Measurements from ENCODE around the gene TTC33.
A peak's percentile ranks its signal among the peaks of the same experiment; 100 is the strongest.

TTC33 gene

DNA sequence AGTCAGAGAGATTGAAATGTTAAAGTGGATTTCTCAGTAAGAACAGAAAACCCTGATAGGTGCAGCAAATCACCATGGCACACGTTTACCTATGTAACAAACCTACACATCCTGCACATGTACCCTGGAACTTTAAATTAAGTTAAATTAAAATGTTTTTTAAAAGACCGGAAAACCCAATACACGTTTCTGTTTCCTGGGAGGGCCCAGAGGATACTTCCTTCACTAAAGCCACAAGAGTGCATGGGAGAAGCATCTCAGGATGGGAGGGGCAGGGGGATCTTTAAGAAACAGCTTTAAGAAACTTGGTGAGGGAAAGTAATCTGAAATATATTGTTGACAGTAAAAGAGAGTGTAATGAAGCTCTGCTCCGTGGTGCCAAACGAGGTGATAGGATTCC is 240.8 kb downstream of the TTC33 start:
- no peak for DNase-seq (ENCODE audit: low read depth)

DNA sequence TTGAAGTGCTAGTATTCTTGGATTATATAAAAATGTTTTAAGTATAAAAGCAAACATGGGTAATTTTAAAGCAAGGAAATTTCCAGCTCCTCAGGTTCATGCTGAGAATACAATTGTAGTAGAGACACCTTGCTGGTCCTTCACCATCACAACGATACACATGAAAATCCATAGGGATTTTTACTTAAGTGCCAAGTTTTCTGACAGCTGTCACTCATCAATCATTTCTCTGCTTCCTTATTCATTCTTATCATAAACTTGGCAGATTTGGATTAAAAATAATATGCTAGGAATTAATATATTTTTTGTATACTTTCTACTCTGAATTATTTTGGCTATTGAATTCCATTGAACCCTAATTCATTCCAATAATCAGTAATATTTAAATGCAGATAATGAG is 244.0 kb downstream of the TTC33 start:
- DNase-seq (ENCODE audit: low read depth): no peak

DNA sequence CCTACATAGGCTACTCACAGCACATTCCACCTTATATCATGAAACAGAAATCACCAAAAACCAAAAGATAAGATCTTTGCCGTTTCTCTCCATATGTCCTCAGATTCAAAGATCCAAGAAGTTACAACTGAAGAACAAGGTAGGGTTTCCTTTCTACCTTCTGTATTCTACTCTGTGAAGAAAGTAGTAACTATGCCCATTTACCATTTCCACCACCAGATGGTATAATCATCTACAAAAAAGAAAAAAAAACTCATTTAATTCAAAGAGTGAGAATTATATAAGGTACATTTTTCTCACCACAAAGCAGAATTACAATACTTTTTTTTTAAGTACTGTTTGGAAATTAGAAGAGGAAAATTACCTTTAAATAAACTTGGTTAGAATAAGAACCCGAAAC is 248.7 kb downstream of the TTC33 start:
- DNase-seq (ENCODE audit: low read depth): no peak

DNA sequence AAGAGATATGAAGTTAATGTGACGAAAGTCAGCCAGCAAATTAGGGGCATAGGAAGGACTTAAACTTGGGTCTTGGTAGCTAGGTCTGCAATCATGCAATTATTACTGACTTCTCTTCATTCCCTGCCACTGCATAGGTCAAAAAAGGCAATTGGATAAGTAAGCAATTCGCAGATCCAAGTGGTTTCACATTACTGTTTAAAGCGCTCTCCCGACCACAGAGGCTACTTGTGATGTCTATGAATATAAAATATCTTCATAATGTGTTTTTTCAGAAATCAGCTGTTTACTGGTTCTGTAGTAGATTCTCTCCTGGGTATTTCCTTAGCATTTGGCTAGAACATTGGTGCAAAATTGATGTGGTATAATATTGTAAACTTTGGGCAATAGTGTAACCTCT is 250.7 kb downstream of the TTC33 start:
- DNase-seq (ENCODE audit: low read depth): no peak

DNA sequence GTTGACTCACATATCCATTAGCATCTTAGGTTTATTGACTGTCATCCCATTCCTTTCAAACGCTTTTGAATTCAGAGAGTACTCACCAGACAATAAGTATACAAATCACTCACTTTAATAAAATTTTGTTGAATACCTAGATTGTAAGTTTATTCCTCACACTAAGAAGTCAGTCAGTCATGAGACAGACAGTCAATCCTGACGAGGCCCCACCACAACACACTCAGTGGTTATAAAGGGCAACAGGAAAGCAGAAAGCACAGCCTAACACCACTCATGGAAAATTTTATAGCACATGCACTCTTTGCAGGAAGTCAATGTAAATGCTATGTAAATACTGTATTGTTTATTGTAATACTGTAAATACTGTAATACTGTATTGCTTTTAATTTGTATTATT is 252.3 kb downstream of the TTC33 start:
- peak; percentile 24 for DNase-seq (ENCODE audit: low read depth)

DNA sequence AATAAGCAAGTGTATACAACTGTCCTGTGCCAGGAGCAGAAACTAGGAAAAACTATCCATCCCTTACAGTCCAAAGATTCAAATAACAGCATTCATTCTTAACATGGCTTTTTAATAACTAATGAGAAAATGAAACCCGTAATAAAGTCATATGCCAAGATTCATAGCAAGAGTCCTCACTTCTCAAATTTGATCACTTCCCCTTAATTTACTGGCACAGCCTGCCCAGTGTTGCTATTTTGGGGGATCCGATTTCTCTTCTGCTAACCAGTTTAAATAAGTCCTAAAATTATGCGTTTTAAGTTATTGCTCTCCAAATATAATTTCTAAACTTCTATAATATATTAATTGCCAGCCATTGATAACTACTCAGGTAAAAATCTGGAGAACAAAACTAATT is 253.0 kb downstream of the TTC33 start:
- DNase-seq (ENCODE audit: low read depth): no peak

DNA sequence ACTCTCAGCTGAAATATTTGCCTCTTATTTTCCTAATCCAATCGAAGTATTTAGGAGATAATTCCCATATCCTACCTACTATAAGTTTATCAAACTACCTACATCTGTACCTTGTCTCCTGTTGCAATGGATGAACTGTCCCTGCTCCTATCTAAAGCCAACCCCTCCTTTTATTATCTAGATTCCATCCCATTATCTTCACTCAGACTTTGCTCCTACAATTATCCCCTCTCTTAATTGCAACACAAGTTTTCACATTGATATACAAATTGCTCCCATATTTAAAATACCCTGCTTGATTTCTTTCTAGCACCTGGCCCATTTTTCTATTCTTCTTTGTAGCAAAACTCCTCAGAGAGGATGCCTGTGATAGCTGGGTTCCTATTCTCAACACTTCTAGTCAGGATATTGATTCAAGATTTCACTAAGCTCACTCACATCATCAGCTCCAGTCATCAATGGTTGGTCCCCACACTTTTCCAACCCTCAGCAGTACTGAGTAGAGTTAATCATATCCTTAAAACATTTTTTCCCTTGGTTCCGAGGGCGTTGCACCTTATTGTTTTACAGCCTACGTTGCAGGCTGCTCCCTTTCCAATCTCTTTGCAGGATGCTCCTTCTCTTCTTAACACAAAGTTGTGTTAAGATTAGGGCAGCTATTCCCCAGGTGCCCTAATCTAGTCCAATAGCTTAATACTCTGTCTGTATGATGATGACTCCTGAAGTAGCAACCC is 253.9 kb downstream of the TTC33 start:
- no peak for DNase-seq (ENCODE audit: low read depth)

DNA sequence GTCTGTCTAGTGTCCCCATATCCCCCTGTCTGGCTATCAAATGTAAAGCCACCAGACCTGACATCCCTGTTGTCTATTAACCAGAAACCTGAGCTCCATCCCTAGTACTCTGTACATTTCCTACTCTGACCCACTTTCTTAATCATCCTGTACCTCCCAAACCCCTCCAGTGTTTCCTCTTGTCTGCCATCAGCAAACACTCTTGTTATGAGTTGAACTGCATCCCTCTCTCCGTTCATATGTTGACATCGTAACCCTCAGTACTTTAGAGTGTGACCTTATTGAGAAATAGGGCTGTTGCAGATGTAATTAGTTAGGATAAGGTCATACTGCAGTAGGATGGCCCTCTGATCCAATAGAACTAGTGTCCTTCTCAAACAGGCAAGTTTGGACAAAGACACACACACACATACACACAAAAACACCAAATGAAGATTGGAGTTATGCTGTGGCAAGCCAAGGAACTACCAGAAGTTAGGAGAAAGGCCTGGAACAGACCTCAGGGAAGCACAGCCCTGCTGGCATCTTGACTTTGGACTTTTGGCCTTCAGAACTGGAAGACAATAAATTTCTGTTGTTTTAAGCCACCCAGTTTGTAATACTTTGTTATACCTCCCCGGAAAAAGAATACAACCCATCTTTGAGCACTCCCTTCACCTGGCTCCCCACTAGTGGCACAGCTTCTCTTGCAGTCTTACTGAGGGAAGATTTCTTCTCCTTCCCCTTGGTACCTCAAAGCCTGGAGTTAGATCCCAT is 256.1 kb downstream of the TTC33 start:
- no peak for DNase-seq (ENCODE audit: low read depth)

DNA sequence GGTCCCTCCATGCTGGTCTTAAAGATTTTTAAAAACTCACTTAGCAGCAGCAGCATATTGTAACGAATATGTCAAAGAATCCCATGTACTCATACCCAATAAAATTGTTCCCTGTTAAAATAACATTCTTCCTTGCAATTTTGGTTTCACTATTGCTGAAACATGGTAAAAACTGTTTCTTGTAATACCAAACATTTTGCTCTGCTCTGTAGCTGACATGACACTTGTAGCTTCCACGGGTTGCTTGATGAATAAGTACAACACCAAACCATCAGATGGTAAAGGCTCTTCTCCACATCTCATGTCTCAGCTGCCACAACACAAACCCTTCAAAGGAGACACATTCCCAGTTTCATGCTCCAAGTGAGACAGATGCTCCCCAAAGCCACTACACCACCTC is 256.8 kb downstream of the TTC33 start:
- no peak for DNase-seq (ENCODE audit: low read depth)

DNA sequence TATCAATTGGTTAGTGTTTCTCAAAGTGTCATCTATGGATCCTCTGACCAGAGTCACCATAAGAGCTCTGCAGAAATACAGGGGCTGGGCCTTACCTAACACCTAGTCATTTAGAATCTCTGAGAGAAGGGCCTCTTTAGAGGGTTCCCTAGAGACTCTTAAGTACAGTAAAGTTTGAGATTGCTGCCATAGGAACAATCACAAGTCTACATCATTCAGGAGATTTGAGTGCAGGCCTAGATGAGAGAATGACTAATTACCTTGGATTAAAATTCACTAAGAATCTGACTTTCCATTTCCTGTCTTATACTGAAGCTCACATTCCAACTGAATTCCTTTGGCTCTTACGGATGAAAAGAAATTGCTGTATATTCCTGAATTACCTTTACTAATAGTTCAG is 258.2 kb downstream of the TTC33 start:
- DNase-seq (ENCODE audit: low read depth): no peak

DNA sequence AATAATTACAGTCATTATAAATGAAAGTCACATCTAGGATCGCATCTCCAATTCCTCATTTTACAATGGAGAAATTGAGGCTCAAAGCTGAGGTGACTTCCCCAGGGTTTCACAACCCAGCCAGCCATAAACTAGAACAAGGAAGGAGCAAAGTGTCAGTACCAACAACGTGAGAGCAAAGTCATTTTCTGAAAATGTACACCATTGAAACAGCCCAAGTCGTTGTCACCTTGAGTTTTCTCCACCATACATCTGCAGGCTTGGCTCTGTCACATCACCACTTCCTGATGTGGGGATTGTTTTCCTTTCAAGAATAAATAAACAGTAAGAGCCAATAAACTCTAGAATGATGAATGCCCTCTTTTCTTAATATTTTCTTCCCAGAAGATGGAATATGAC is 260.5 kb downstream of the TTC33 start:
- no peak for DNase-seq (ENCODE audit: low read depth)

DNA sequence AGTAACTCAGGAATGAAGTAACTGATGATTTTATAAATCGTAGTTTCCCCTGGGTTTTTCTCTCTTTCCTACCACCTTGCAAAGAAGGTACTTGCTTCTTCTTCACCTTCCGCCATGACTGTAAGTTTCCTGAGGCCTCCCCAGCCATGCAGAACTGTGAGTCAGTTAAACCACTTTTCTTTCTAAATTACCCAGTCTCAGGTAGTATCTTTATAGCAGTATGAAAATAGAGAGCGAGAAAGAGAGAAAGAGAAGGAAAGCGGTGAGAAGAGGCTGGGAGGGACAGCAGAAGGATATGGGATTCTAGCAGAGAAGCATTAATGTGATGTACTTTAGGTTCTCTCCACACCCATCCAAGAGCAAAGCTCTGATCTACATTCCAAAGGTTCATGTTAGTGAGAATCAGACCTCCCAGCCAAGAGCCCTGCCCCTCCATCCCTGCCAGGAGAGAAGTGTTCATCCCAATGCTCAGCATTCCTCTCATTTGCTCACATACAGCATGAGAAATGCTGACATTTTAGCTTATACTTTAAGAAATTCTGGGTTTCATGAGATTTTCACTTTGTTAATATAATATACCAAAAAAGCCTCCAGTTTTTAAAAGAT is 261.0 kb downstream of the TTC33 start:
- DNase-seq (ENCODE audit: low read depth): no peak

DNA sequence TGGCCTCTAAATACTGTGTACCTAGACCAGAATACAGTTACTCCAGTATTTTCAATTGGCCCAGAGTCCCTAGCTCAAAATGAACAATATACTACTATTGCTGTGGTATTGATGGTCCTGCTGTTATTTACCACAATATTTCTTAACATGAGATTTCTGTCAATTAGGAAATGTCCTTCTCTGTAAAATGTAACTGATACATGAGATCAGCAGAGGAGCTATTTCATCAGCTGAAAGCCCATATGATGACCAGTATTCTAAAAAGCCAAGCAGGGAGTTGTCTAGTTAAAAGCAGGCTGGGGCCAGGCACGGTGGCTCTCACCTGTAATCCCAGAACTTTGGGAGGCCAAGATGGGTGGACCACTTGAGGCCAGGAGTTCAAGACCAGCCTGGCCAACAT is 263.7 kb downstream of the TTC33 start:
- DNase-seq (ENCODE audit: low read depth): no peak

DNA sequence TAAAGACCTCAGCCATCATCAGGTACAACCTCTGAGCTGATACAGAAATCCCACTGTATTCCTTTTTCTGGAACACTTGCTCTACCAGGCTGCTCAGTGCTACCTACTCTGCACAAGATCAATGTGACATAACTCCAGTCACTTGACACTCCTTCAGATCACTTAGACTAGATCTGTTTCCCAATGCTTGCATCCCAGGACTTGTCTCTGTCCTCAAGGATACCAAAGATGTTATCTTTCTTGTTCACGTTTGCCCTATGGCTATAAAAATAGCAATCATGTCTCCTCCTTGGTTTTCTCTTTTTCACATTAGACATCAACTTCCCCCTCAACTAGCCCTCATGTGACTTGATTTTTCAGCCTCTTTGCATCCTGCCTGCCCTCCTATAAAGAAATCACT is 264.1 kb downstream of the TTC33 start:
- no peak for DNase-seq (ENCODE audit: low read depth)

DNA sequence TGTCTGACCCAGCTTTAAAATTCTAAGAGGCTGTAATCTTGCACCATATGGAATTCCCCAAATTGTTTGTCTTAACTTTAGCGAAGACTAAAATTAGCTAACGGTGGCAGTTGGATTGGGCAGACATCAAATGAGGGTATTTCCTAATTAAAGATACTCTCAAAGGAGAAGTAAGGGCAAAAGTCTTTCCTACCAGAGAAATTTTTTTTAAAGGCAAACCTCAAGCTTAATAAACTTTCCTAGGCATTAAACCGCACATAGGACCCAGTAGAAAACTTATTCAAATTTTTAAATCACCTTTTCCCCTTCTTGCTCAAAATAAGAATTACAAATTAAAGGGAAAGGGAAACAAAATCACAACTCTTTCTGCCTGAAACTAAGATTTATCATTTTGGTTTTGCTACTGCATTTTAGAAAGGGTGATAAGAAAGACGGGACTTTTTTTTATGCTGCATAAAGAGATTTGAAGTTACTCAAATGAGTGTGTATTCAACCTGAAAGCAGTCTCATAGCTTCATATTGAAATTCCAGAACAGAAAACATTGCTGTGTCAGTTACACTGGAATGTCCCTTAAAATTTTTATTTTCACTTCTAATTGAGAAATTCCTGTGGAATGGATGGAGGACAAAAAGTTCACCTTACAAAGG is 265.2 kb downstream of the TTC33 start:
- DNase-seq (ENCODE audit: low read depth): no peak

DNA sequence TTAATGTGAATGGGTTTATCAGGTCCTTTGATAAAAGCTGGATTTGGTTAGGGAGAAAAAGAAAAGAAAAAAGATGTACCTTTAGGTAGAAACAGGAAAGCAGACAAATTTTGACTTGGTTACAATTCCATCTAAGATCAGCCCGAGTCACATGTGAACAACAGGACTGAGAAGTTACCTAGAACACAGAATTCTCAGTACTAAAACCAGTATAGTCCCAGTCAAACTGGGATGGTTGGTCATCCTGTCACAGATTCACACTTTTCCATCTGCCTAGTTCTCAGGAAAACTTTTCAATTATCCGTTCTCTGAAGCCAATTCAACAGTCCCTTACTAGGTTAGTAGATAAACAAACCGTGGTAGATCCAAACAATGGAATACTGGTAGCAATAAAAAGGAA is 266.3 kb downstream of the TTC33 start:
- DNase-seq (ENCODE audit: low read depth): no peak

DNA sequence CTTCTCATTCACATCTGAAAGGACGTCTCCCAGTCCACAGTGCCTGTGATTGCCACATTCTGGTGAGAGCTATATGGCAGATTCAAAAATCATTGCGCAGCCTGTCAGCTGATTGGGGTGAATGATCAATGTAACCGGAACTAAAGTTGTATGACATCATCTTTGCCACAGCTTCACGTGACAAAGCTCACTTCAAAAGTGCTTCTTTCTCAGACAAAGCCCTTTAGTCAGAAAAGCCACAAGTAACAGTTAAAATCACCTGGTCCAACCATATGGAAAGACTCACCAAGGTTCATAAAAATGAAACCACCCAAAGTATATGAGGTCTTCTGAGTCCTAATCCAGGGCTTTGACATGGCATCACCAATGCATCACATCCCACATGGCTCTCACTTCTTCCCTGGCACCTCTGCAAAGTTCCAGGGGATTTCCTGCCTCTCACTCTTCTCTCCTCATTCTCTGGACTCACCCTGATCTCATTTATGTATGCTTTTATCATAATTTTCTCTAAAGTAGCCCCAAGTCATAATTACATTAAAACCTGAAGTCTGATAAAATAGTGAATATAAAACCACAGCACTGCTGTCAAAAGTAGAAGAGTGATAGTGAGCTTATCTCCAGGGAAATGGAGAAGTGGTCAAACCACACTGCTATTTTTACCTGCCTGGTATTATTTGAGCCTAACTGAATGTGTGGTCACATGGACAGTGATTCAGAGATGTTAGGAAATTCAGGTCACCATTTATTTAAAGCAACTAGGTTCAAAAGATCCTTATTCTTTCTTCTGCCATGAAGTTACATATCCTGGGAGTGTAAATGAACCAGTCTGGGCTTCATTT is 269.1 kb downstream of the TTC33 start:
- DNase-seq (ENCODE audit: low read depth): peak; percentile 49

DNA sequence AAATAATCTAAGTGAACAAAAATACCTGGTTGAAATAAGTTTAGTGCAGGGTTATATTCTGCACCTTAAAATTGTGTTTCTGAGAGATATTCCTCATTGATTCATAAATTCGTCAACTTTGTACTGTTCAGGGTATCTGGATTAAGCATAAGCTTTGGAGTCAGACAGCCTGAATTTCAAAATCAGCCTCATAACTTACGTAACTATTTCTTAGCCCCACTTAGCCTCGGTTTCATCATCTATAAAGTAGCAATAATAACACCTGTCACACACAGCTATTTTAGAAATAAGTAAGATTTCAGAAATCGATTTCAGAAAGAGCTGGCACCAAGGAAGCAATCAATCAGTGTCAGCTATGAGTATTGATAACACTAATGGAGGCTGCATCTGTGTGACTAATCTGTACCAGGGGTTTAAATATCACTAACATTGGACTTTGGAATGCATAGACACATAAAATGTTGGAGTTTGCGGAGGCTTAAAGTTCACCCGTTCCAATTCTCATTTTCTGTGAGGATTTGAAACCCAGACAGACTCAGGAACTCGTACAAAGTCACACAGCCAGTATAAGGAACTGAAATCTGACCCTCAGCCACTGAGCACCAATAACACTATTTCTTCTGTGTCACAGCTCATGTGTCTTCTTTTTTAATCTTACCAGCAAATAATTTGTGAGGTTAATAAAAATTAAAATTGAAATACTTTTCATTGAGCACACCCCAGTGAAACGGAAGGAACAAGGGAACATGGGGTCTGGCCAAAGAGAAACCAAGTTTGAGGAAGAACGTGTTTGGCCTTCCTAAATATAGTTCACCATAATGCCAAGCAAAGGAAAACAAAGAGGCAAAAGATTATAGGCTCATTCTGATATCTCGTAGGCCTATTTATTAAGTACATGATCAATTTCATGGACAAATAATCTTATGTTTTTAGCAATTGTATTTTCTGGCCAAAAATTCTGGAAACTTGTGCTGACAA is 270.5 kb downstream of the TTC33 start:
- DNase-seq (ENCODE audit: low read depth): no peak

DNA sequence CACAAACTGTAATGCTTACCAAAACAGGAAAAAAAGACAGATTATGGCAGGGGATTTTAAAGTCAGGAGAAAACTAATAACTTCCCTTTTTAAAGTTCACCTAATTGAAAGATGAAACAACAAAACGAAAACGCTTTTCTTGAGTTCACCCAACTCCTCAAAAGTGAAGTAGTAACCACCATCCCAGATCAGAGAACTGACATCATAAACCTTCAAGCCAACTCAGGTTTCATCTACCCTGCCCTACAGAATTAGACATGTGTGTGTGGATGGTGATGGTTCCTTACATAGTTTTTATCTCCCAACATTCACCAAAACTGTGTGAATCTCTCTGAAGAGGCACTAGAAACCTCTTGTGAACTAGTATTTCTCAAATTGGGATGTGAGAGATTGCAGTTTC is 271.3 kb downstream of the TTC33 start:
- no peak for DNase-seq (ENCODE audit: low read depth)

DNA sequence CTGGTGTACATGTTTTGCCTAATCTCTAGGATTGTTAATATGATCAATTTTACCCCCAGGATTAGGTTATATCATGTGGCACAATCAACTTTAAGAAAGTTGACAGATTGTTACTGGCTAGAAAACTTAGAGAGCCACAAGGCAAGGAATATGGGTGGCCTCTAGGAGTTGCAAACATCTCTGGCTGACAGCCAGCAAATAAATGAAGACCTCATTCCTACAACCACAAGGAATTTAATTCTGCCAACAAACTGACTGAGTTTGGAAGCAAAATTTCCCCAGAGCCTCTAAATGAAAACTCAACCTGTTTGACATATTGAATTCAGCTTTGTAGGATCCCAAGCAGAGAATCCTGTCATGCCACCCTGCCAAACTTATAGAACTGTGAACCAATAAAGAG is 272.4 kb downstream of the TTC33 start:
- DNase-seq (ENCODE audit: low read depth): no peak

DNA sequence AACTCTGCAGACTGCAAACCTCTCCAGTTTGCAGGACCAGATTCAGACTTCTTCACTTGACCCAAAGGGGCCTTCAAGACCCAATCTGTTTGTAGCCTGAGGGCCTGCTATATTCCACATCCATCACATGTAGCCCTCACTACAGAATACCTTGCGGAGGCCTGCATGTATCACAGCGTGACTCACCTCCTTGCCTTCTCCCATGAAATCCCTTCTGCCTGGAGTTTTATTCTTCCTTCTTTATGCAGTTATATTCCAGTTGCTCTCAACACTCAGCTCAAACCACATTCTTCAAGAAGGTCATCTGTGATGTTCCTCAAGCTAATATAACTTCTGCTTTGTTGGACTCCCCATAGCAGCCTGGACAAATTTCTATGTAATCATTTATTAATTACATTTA is 274.5 kb downstream of the TTC33 start:
- no peak for DNase-seq (ENCODE audit: low read depth)

All from stimulated activated CD4-positive, alpha-beta T cell treated with anti-CD3 and anti-CD28 coated beads, Interleukin-2, amount 100 ng/mL, for 4 hours (primary cell).